HG02623 (cell line): ENCODE measurements around the gene ATG9A.
A peak's percentile ranks its signal among the peaks of the same experiment; 100 is the strongest.

ENCODE experiments used
- ATAC-seq: cut with Tn5 transposase; IDR thresholded peaks from one replicate; pipeline ENCODE4 v1.9.1; 2021; ENCODE audit warnings: moderate library complexity; ENCODE audit not compliant: unreplicated experiment

Gene ATG9A

DNA sequence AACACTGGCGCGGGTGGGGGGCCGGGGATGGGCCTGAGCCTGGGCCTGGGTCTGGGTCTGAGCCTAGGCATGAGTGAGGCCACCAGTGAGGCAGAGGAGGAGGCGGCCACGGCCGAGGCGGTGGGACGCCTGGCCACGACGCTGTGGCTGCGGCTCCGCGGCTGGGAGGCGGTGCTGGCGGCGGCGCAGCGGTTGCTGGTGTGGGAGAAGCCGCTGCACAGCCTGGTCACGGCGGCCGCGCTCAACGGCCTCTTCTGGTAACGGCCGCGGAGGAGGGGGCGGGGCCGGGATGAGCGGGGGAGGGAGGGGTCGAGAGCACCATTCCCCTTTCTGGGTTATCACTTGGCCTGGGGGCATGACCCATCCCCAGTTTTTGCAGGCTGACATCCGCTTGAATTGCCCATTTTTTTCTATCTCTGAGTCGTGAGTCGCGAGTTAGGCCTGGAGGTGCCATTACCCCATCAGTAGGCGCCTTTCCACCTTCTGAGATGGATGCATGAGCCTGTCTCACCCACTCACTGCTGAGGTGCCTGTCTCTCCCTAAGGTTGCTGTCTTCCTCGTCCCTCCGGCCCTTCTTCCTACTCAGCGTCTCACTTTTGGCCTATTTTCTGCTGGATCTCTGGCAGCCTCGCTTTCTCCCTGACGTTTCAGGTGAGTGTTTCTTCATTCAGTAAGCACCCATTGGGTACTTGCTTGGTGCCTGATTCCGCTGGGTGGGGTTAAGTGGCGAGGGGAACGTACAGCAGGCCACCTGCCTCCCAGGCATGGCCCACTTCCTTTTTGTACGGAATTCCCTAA, 50.9 kb downstream of the ATG9A start:
- ATAC-seq, result peak; percentile 9

DNA sequence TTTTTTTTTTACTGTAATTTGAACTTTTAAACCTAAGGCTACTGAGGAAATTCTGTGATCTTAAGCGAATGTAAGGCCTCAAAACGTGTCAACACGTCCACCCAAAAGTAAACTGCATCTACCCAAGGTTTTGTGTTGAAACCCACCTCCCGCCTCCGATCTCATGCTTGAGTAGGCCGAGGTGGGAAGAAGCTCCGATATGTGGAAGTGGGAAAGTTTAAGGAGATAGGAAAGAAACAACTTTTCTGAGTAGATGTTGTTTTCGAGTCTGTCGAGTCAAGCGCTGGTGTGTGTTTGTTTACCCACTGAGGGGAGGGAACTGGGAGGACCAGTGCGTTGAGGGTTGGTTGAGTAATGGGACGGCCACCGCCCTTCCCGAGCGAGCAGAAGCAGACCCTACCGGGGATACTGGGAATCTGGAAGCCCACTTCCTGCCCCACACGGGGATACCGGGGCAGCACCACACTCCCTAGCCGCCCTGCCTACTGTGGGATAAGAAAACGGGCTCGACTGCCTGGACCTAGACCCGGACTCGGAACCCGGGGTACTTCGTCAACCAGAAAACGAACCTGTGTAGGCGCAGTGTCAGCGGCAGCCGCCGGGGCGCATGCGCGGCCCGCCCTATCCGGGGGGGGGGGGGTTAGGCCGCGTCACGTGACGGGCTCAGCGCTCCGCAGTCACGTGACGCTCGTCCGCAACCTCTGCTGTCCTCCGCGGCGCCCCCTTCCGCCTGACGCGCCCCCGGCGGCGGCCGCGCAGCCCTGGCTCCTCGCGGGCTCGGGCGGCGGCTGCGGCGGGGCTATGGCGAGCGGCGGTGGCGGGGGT, 51.7 kb downstream of the ATG9A start, which contains the start of gene RETREG2:
TSS of gene RETREG2 (plus strand) at position 724 of the 825 bp plus-strand sequence. CDS start at position 802, 78 bp downstream.
- ATAC-seq, result peak; percentile 36

DNA sequence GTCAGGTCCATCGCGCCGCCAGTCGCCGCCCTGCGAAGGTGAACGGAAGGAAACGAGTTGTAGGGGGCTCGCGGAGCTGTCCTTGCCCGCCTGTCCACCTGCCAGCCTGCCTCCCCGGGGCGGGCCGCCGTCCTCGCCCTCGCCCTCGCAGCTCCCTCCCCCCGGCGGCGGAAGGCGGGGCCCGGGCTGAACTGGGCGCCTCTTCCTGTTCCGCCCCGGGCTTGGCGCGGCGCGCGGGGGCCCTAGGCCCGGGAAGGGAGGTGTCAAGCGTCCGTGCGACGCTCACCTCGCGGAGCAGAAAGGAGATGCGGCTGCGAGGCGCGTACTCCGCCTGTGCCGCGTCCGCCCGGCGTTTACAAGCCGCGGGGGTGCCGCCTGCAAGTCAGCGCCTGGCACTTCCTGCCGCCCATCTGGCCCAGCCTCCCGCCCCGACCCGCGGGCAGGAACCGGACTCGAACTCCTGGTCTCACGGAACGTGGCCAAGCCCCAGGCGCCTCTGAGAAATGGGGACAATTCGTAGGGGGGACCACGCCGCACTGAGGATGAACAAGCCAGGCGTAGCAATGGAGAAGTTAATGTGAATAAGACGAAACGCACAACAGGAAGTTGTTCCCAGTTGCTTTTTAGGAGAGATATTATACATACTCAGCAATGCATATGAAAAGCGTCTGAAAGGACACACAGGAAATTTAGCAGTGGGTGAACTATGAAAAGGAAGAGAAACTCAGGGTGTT, 52.5 kb downstream of the ATG9A start, which contains the start of gene CNPPD1:
TSS of gene CNPPD1 (minus strand) at position 108 of the 734 bp plus-strand sequence. CDS start at position 11, 97 bp downstream.
- peak; percentile 63 for ATAC-seq

DNA sequence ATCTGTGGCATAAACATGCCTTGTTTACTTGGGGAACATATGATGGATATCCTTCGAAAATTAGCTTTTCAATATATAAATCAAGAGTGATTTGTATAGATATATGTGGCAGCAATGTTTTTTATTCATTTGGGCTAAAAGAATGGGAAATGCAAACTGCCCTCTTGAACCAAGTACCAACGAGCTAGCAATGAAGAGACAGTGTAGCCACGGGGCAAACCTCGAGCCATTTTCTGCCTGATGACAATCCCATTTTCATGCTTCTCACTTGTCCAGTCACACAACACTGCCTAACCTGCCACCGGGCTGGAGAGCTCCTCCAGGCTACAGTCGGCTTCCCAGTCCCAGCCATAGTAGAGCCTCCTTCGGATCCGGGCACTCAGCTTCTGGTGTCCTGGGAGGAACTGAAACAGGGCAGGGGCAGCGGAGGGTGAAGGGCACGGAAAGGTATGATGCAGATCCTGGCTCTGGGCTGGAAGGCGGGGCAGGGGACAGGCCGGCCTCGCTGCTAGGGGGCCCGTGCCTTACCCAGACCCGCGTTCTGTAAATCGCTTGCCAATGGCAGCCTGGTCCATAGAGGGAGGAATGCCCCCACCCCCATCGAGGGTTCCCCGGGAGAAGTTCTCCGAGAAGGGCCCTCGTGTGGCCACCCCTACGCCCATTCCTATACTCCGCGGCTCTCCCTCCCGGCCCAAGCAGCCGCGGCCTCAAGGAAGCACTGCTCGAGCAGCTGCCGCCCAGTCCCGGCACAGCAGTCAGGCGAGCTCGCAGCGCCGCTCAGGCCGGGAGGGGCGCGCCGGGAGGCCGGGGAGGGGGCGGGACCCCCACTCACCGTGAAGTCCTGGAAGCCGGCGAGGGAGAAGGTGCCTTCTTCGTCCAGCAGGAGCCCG, 53.3 kb downstream of the ATG9A start:
- peak; percentile 18 for ATAC-seq

DNA sequence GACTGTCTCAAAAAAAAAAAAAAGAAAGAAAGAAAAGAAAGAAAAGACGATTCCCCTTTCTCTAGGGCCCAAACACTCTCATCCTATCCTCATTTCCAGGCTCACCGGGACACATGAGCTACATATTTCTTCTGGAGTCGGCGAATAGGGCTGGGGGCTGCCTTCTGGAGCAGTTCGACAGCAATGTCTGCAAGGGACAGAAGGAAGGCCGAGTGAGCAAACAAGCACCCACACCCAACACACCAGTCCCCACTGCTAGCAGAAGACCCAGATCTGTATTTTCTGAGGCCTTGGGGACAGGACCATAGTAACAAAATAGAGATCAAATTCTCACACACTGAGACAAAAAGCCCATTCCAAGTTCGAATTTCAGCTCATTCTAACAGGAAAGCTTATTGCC, 54.0 kb downstream of the ATG9A start:
- ATAC-seq, result no peak

DNA sequence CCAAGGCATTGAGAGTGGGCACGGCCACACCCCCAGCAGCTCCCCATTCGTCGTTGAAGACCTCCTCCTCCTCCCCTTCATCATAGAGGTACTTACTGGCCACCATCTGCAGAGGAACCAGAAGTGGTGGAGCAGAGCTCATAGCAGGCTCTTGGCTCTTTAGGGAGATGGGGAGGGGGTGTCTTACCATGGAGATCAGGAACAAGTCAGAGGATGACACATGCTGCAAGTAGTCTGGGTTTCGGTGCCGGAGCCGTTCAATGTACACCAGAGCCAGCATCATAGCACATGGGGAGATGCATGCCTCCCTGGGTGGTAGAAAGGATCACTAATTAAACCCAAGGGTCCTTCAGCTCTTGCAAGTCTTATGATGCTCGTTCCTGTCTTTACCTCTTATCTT, 54.6 kb downstream of the ATG9A start:
- no peak for ATAC-seq

DNA sequence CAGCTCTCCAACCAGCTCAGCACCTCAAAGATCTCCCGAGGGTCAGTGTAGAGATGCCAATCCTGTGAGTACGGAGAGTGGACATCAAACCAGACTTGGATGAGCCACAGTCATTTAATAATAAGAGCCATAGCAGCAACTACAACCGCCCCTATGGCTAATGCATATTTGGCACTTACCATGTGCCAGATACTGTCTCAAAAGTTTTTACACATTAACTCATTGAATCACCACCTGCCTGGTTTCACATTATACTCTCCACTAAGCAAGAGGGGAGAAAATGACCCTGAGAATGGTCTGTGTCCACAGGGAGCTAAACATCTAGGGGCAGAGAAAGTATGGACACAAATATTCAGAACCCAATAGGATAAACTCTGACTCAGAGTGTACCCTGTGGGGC, 55.3 kb downstream of the ATG9A start:
- ATAC-seq, result no peak

DNA sequence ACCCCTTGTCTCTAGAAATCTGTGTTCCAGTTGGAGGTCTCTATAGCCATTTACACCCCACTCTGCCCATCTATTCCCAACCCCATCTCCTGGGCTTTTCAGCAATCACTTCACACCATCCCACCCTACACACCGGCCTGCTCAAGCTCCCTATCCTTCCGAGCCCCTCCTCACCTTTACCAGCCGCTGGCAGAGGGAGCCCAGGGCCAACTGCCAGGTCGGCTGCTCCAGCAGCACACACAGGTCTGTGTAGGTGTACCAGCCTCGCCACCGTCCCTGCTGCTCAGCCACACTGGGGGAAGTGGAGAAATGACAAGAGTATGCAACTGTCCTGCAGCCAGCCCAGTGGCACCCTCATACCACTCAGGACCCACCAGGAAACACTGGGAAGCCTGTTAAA, 56.3 kb downstream of the ATG9A start:
- ATAC-seq, result no peak

DNA sequence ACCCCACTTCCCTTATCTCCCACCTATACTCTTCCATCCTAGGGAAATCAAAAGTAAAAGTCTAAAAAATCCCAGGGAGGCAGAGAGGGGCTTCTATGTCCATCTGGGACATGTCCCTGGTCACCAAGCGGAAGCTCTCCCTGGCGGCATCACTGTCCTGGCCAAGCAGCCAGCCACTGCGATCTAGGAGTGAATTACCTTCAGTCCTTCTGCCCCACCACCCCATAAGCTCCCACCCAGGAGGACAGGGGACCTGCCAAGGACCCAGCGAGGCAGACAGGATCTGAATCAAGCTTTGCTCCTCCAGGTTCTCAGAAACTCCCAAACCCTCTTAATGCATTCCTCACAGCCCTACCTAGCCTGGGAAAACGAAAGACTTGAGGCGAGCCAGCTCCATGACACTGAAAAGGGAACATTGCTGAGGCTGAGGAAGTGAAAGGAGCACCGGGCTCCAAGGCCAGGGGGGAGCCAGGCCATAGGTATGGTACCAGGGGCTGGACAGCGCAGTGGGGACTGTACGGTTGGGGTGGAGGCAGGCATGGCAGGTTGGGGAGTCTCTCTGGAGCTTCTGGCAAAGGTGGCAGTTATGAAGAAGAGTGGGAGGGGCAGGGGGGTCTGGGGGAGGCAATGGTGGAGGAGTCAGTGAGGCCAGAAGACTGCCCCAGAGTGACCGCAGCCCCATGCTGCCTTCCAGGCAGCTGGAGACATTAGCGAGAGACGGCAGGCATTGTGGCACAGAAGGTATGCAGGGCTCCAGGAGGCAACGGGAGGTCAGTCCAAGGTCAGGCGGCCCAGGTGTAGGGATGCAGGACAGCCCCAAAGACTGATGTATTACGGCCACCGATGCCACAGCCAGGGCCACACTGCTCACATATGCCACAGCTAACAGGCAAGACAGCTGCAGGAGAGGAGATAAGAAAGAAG, 56.9 kb downstream of the ATG9A start:
- ATAC-seq, result no peak

DNA sequence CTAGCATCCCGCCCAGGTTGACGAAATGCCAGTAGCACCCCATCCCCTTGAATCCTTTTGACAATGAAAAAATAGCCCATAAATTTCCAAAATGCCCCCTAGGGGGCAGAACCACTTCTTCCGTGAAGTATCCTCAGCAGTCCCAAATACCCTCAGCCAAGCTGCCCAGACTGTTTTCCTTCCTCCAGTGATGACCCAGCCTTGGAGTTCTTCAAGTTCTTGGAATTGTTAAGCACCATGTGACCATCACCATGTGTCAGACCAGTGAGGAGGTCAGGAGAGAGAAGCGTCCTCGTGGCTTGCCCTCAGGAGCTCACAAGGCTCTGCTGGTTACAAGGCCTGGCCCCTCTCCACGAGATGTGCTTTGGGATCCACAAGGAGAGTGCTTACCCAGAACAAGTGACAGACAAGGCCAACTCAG, 58.2 kb downstream of the ATG9A start:
- no peak for ATAC-seq

DNA sequence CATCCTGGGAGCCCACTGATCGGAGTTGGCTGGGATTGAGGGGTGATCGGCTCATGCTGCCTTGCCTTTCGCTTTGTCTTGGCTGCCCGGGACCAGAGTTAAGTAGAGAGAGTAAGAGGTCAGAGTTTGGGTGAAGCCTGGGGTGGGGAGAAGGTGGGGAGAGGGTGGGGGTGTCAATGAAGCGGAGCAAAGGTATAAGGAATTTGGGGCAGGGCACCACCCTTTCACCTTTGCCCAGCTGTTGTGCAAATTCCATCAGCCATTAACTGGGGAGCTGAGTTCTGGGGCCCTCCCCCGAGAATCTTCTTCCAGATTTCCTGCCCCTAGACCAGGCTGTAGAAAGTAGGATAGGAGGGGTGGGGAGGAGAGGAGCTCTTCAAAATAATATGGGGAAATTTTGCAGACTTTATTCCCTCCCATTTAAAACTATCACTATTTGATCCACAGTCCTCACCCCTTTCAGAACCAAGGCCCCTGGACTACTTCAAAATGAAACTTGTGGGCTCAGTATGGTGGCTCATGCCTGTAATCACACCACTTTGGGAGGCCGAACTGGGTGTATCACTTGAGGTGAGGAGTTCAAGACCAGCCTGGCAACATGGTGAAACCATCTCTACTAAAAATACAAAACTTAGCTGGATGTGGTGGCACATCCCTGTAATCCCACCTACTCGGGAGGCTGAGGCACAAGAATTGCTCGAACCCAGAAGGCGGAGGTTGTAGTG, 59.3 kb downstream of the ATG9A start, which contains the start of gene SLC23A3:
TSS of gene SLC23A3 (minus strand) at position 100 of the 725 bp plus-strand sequence. CDS start at position 55, 45 bp downstream.
- ATAC-seq, result no peak
